Stomach smooth muscle (tissue), 2 donors: ENCODE data around the gene SND1.

Source experiments
- H3K27ac ChIP-seq: one replicate; pipeline ENCODE4 v1.7.0; 2013; ENCODE audit warnings: mild to moderate bottlenecking, low read length, inconsistent platforms
- H3K27me3 ChIP-seq, 2 donors: one replicate each; pipeline ENCODE4 v1.7.0; 2013; ENCODE audit warnings: low read length in 2 of 2; ENCODE audit not compliant: insufficient read depth in 2 of 2, control insufficient read depth in 1 of 2
- H3K36me3 ChIP-seq, 2 donors: one replicate each; pipeline ENCODE4 v1.7.0; 2013; ENCODE audit warnings: low read length in 2 of 2; ENCODE audit not compliant: control insufficient read depth in 2 of 2, insufficient read depth in 2 of 2
- H3K4me1 ChIP-seq: one replicate; pipeline ENCODE4 v1.7.0; 2013; ENCODE audit warnings: low read length; ENCODE audit not compliant: control insufficient read depth, insufficient read depth
- H3K4me3 ChIP-seq, 2 donors: one replicate each; pipeline ENCODE4 v1.7.0; 2013; ENCODE audit warnings: low read length in 2 of 2
- H3K9ac ChIP-seq, 2 donors: one replicate each; pipeline ENCODE4 v1.7.0; 2013; ENCODE audit warnings: low read length in 2 of 2, mild to moderate bottlenecking in 1 of 2
- H3K9me3 ChIP-seq, 2 donors: one replicate each; pipeline ENCODE4 v1.7.0; 2013; ENCODE audit warnings: low read length in 2 of 2; ENCODE audit not compliant: control insufficient read depth in 2 of 2
- donor health status: healthy.
- donor health status: Pancreatic carcinoma.

SND1 gene

DNA sequence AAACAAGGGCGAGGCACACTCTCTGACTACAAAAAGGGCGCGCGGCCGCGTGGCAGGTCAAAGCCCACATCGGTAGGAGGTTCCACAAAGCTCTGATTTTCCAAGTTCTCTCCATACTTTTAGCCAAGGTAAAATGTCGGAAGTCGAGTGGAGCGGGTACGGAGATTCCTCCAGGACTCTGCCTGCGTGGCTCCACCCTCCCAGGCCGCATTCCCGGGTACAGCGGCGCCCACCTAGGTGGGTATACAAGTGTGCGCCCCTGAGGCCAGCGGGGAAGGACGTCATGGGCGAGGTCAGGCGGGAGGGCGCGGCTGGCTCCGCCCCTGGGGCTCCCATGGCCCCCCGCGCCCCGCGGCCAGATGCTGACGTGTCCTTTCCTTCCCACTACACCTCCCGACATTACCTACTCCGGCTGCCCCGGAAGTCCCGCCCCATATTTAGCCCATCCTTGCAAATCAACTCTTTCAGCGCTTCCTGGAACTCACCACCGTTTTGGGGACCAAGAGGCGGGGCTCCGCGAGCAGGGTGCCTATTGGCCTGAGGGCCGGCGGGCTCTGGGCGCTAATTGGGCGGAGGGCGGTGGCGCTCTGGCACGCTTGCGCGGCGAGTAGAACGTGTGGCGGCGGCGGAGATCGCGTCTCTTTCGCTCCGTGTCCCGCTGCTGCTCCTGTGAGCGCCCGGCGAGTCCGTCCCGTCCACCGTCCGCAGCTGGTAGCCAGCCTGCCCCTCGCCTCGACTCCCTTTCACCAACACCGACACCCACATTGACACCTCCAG lies at the start of gene SND1:
TSS of gene SND1 (plus strand) at position 639 of the 777 bp plus-strand sequence. CDS start 180 bp downstream, outside the sequence.
- peaks cover 2% of the 10 kb centered on the region for H3K4me1 ChIP-seq
- peak within 1 kb of the TSS; percentile 83 for H3K27ac ChIP-seq
- peak within 1 kb of the TSS; percentile 95 to 99 for H3K4me3 ChIP-seq
- peak within 1 kb of the TSS; percentile 91 to 95 for H3K9ac ChIP-seq
- no peaks in the 10 kb centered on the region for H3K9me3 ChIP-seq
- H3K27me3 ChIP-seq = no peaks in the 10 kb centered on the region
- no peaks in the 10 kb centered on the region for H3K36me3 ChIP-seq

DNA sequence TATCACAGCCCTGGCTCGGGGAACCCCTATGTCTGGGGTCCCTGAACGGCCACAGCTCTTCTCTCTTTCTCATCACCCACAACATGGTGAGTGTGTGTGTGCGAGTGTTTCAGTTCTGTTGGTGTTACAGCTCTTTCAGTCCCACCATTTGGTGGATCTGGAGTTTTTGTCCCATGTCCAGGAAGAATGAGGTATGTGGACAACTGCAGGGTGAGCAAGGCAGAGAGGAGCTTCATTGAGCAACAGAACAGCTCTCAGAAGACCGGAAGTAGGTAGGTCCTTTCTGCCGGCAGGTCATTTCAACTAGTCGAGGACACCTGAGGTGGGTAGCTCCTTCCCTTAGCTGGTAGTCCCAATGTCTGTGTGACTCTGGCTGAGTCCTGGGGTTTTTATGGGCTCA lies 43.5 kb upstream of the SND1 start:
- H3K4me3 ChIP-seq = no peak overlapping the region
- no peak overlapping the region for H3K9ac ChIP-seq
- peaks cover 0 to 3% of the 10 kb centered on the region in 2 donors for H3K27me3 ChIP-seq
- no peak overlapping the region for H3K27ac ChIP-seq
- no peaks in the 10 kb centered on the region for H3K9me3 ChIP-seq
- H3K4me1 ChIP-seq = no peaks in the 10 kb centered on the region
- no peaks in the 10 kb centered on the region for H3K36me3 ChIP-seq

DNA sequence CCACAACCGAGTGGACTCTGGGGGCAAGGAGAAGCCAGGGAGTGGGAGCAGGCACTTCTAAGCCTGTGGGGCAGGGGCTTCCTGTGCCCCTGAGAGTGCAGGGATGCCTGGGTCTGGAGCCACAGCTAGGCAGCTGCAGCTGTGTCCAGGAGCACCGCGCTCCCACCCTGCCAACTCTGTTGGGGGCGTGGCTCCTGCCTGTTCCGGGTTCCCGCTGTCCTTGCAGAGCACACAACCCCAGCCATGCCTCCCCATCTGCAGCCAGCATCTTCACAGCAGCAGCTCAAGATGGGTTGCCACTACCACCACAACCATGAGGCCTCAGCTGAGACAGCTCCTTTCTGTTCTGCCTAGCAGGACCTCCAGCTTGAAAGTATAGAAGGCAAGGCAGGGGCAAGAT lies 42.7 kb upstream of the SND1 start:
- peaks cover 0 to 6% of the 10 kb centered on the region in 2 donors for H3K27me3 ChIP-seq
- H3K9me3 ChIP-seq = no peaks in the 10 kb centered on the region
- no peaks in the 10 kb centered on the region for H3K36me3 ChIP-seq
- H3K9ac ChIP-seq = no peak overlapping the region
- no peaks in the 10 kb centered on the region for H3K4me1 ChIP-seq
- no peak overlapping the region for H3K4me3 ChIP-seq
- H3K27ac ChIP-seq = no peak overlapping the region

DNA sequence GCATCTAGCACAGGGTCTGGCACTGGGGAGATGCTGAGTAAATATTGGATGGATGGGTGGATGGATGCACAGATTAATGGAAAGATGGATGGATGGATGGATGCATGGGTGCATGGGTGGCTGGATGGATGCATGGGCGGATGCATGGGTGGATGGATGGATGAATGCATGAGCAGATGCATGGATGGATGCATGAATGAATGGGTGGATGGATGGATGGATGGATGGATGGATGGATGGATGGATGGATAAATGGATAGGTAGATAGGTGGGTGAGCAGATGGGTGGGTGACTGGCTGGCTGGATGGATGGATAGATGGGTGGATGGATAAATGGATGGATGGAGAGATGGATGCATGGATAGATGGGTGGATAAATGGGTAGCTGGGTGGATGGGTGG lies 39.7 kb upstream of the SND1 start:
- H3K27me3 ChIP-seq = peaks cover 8 to 14% of the 10 kb centered on the region in 2 donors
- no peak overlapping the region for H3K9ac ChIP-seq
- no peaks in the 10 kb centered on the region for H3K9me3 ChIP-seq
- H3K36me3 ChIP-seq = no peaks in the 10 kb centered on the region
- H3K27ac ChIP-seq = no peak overlapping the region
- H3K4me1 ChIP-seq = no peaks in the 10 kb centered on the region
- H3K4me3 ChIP-seq = no peak overlapping the region

DNA sequence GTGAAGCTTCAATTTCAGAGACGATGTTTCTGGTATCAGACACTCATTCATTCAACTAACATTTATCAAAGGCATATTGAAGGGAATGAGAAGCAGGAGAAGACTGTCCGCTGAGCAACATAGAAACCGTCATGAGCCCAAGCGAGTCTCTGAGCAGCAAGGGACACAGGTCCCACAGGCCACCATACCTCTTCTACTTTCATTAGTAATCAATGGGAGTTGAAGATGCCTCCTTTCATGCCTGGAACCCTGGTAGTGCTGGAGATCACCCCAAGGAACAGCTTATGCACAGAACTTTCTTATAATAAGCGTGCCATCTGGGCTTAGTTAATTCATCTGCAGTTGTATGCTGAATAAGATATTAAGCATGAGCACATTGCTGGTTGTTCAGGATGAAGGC lies 35.3 kb upstream of the SND1 start:
- peaks cover 23 to 25% of the 10 kb centered on the region in 2 donors for H3K27me3 ChIP-seq
- H3K9me3 ChIP-seq = no peaks in the 10 kb centered on the region
- no peaks in the 10 kb centered on the region for H3K4me1 ChIP-seq
- no peaks in the 10 kb centered on the region for H3K36me3 ChIP-seq
- no peak overlapping the region for H3K9ac ChIP-seq
- H3K27ac ChIP-seq = no peak overlapping the region
- H3K4me3 ChIP-seq = no peak overlapping the region

DNA sequence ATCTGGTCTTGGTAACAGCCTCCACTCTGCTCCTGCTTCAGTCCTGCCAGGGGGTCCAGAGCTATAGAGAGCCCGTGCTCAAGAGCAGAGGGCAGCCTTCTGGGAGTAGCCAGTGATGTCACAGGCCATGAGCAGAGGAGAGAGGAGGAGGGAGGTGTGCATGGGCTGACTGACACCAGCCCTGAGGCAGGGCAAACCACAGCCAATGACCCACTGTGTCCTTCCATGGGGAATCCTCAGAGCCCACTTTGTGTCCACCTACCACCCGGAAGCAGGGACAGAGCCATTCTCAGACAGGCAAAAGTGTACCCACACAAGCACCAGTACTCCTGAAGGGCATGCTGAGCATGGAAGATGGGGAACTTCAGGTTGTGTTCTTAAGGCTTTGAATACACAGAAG lies 34.0 kb upstream of the SND1 start, which contains the start of gene PAX4:
TSS of gene PAX4 (minus strand) at position 101 of the 400 bp plus-strand sequence. CDS start 2,214 bp downstream, outside the sequence.
- Histone ChIP-seq H3K27me3 (peaks cover 22 to 23% of the 10 kb centered on the region in 2 donors), H3K27ac (no peak within 1 kb of the TSS), H3K4me1 (no peaks in the 10 kb centered on the region), H3K4me3 (no peak within 1 kb of the TSS), H3K9me3 (no peaks in the 10 kb centered on the region), H3K36me3 (no peaks in the 10 kb centered on the region), H3K9ac (no peak within 1 kb of the TSS)

DNA sequence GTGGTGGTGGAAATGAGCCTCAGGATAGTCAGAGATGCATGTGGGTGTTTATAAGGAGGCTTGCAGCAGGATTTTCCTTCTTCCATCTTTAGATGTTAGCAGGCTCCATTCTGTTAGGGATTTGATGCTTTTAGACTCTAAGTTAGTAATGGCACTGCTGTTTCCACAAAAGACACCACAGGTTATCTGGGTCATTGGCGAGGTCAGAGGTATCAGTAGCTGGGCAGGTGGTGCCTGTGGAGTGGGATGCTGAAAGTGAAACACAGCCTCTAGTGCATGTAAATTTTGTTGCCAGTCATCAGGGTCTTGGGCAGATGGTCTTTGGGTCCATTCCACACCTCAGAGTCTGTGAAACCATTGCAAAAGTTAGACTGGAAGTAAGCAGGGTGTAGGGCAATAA lies 33.2 kb upstream of the SND1 start:
- Histone ChIP-seq H3K9me3 (no peaks in the 10 kb centered on the region), H3K4me3 (no peak overlapping the region), H3K27me3 (peaks cover 21 to 23% of the 10 kb centered on the region in 2 donors), H3K4me1 (no peaks in the 10 kb centered on the region), H3K36me3 (no peaks in the 10 kb centered on the region), H3K9ac (no peak overlapping the region), H3K27ac (no peak overlapping the region)

DNA sequence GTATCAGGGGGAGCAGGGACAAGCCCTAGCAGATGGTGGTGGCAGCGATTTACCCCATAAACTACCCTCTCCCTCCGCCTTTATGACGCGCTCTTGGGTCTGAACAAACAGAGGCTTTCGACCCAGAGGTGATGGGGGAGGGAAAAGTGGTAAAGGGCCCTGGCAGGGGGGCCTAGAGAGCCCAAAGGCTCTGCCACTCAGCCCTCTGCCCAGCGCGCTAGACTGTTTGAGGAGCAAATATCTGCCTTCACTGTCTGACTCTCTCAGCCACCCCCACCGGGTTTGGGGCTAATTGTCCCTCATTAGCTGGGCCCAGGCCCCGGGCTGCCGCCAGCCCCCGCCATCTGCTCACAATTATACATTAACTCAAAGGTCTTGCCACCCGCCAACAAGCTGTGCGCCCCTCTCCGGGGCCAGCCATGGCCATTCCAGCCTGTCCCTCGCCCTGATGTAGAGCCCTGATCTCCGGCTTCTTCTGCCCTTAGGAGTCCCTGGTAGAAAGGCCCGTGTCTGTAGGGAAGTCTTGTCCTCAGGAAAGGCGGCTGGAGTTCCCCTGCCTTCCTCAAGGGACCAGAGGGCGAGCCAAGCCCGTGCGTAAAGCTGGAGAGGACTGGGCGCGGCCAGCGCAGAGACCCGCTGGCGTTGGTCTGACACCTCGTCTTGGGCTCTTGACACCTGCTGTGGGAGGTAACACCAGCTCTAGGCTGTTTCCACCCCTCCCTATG lies 32.2 kb upstream of the SND1 start:
- H3K4me3 ChIP-seq = no peak overlapping the region
- no peaks in the 10 kb centered on the region for H3K36me3 ChIP-seq

DNA sequence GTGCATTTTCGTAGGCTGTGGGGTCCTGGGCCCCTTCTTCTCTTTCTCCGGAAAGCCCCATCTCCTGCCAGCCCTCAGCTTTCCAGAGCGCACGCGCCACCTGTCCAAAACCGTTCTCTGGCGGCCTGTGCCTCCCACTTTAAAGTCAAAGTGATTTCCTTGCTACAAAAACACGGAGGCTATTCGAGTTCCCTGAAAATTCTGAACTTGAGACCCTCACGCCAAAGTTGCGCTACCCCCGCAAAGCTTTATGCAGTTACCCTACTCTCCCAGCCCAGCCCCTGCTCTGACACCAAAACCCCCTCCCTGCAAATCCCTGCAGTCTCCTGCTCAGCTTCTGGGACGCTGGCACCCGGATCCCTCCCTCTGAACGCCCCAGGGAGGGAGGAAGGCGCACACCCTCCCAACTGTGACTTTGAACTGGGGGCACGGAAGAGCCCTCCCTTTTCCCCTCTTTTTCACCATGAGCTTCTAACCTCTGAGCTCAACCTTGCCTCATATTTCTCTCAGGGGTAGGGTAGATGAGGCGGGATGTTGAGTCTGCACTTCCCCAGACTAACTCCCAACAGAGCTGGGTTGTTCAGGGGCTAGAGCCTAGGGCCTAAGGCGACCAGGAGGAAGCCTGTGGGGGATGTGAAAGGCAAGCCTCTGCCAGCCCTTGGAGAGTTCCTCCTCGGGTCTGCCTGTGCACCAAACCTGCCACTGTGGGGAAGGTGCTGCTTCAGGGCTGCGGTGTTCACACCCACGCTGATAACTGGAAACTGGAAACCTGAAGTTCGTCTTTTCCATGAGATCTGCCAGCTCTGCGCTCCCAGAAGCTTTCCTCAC lies 31.4 kb upstream of the SND1 start:
- H3K36me3 ChIP-seq = no peaks in the 10 kb centered on the region
- no peak overlapping the region for H3K9ac ChIP-seq
- H3K9me3 ChIP-seq = no peaks in the 10 kb centered on the region
- H3K27ac ChIP-seq = no peak overlapping the region
- H3K4me3 ChIP-seq = no peak overlapping the region
- peaks cover 13 to 19% of the 10 kb centered on the region in 2 donors for H3K27me3 ChIP-seq
- H3K4me1 ChIP-seq = no peaks in the 10 kb centered on the region

More for the DNA sequence above, 32.2 kb upstream of the SND1 start:
- Histone ChIP-seq H3K9me3 (no peaks in the 10 kb centered on the region), H3K4me1 (no peaks in the 10 kb centered on the region), H3K9ac (no peak overlapping the region), H3K27ac (no peak overlapping the region), H3K27me3 (peaks cover 17 to 23% of the 10 kb centered on the region in 2 donors)

DNA sequence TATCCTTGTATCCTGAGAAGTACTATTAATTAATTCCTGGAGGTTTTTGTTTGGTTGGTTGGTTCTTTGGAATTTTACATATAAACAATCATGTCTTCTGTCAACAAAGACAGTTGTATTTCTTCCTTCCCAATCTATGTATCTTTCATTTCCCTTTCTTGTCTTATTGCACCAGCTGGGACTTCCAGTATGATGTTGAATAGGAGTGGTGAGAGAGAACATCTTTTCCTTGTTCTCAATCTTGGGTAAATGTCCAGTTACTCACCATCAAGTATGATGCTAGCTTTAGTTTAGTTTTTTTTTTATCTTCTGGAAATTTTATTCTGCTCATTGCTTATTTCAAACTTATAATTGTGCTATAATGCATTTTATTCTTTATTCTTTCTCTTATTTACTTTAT lies 26.7 kb upstream of the SND1 start:
- H3K4me1 ChIP-seq = no peaks in the 10 kb centered on the region
- H3K36me3 ChIP-seq = no peaks in the 10 kb centered on the region
- no peak overlapping the region for H3K27ac ChIP-seq
- peaks cover 3% of the 10 kb centered on the region in 2 donors for H3K27me3 ChIP-seq
- no peaks in the 10 kb centered on the region for H3K9me3 ChIP-seq
- no peak overlapping the region for H3K4me3 ChIP-seq
- no peak overlapping the region for H3K9ac ChIP-seq
